GM23338 (cell line): ENCODE data around the gene RELL2.

Experiments used
- CREB1 ChIP-seq: fragments of 250-450 bp; sonication (Bioruptor Pico); IDR thresholded peaks from 2 replicates; pipeline ENCODE4 v1.5.0; 2020; ENCODE audit warnings: low read depth, mild to moderate bottlenecking, moderate library complexity
- CTCF ChIP-seq, 2 experiments: fragments of 200-600 bp in 1 of 2; sonication (generic) in 1 of 2; conservative IDR thresholded peaks; 2 replicates each; pipeline versions ENCODE4 v1.5.1 to v1.6.1; 2016 to 2017; ENCODE audit warnings: antibody characterized with exemption in 2 of 2, low read depth in 2 of 2, mild to moderate bottlenecking in 2 of 2, moderate library complexity in 1 of 2
- ETS1 ChIP-seq: IDR thresholded peaks from 2 replicates; pipeline ENCODE4 v1.6.1; 2016; ENCODE audit warnings: antibody characterized with exemption
- EZH2 ChIP-seq: fragments of 200-600 bp; sonication (generic); IDR thresholded peaks from one replicate; pipeline ENCODE4 v1.8.0; 2017; ENCODE audit warnings: antibody characterized with exemption, mild to moderate bottlenecking, low read depth; ENCODE audit not compliant: unreplicated experiment
- EZH2phosphoT487 ChIP-seq: fragments of 200-600 bp; sonication (generic); IDR thresholded peaks from one replicate; pipeline ENCODE4 v1.8.1; 2018; ENCODE audit warnings: antibody characterized with exemption; ENCODE audit not compliant: unreplicated experiment
- JUNB ChIP-seq: IDR thresholded peaks from one replicate; pipeline ENCODE4 v1.6.1; 2016; ENCODE audit warnings: antibody characterized with exemption; ENCODE audit not compliant: unreplicated experiment
- NANOG ChIP-seq: IDR thresholded peaks from 2 replicates; pipeline ENCODE4 v1.6.1; 2016; ENCODE audit warnings: antibody characterized with exemption, borderline replicate concordance
- POLR2AphosphoS5 ChIP-seq: IDR thresholded peaks from 2 replicates; pipeline ENCODE4 v1.6.1; 2016; ENCODE audit warnings: antibody characterized with exemption, low read depth
- REST ChIP-seq: IDR thresholded peaks from one replicate; pipeline ENCODE4 v1.6.1; 2018; ENCODE audit warnings: antibody characterized with exemption; ENCODE audit not compliant: unreplicated experiment
- STAT1 ChIP-seq: IDR thresholded peaks from one replicate; pipeline ENCODE4 v1.6.1; 2016; ENCODE audit warnings: antibody characterized with exemption; ENCODE audit not compliant: unreplicated experiment
- ZNF114 ChIP-seq: fragments of 250-450 bp; sonication (Bioruptor Pico); IDR thresholded peaks from 2 replicates; pipeline ENCODE4 v1.5.0; 2020; ENCODE audit warnings: mild to moderate bottlenecking, moderate library complexity
- ZNF331 ChIP-seq: fragments of 250-450 bp; sonication (Bioruptor Pico); IDR thresholded peaks from 2 replicates; pipeline ENCODE4 v1.5.0; 2020; ENCODE audit warnings: low read depth, mild to moderate bottlenecking, moderate library complexity
- ZNF462 ChIP-seq: fragments of 250-450 bp; sonication (Bioruptor Pico); IDR thresholded peaks from 2 replicates; pipeline ENCODE4 v1.5.0; 2020; ENCODE audit warnings: mild to moderate bottlenecking, moderate library complexity

- TF ChIP-seq CTCF (conservative IDR thresholded peaks at IDR 0.05; ENCODE audit: low read depth in 2 of 2) (no peak), NANOG (no peak), CREB1 (CRISPR knock-in tag) (no peak), POLR2AphosphoS5 (no peak), EZH2 (no peak), EZH2phosphoT487 (no peak), REST (no peak), JUNB (no peak), STAT1 (no peak), ZNF114 (CRISPR knock-in tag) (no peak), ZNF331 (CRISPR knock-in tag) (no peak), ETS1 (no peak), ZNF462 (CRISPR knock-in tag) (no peak)
Measured at GRCh38 chr5:141623186-141623585, 13.6 kb upstream of the RELL2 start.
